SIG-M5 treated with dmso at 0.1 percent for 504 hours (cell line): ENCODE results near the gene RRM2.

ENCODE experiments used
- DNase-seq: peaks from one replicate; lab custom pipeline; 2025; ENCODE audit not compliant: unreplicated experiment; lab: John Stamatoyannopoulos, UW

RRM2 gene

DNA sequence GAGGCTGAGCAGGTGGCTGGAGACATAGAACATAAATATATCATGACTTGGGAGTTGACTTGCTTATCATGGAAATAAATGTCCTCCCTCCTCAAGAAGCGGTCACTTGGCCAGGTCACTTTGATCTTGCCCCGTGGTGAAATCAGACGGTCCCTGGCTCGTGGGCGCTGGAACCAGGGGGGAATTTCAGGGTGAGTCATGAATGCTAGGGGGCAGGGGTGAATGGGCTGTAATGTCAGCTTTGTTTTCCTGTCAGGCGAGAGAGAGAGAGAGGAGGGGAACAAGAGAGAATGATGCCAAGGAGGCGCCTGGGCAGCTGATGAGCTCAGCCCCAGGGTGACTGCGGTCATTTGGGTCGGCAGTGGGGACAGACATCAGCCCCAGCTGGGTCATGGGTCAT is 47.7 kb downstream of the RRM2 start:
- no peak for DNase-seq

DNA sequence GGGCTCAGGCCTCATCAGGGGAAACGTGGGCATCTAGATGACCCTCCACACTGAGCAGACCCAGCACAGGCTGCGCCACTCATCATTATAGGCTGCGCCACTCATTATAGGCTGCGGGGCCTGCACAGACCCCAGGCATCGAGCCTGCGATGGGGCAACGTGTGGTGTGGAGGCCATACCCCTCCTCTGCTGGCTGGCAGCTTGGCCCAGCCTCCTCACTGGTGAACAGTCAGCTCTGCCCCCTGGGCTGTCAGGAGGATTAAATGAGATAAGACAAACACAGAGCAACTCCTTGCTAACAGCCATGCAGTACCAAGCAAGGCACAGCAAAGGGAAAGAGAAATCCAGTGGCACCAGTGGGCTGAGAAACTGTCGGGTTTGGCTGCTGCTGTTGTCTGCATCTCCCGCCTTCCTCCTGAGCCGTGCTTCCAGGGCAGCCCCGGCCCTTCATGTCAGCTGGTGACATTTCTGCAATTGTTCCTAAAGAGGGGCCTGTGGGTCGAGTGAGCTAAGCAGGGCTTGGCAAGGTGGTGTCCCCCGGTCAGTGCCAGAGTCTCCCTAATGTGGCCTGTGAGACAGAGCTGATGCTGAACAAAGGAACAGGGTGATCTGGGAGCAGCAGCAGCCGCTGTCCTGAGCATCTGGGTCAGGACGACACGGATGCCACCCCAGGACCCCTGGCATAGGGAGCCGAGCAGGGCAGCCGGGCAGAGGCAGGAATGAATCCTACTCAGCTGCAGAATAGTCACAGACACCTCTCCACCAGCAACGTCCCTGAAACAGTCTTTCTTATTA is 48.7 kb downstream of the RRM2 start:
- DNase-seq, result no peak

DNA sequence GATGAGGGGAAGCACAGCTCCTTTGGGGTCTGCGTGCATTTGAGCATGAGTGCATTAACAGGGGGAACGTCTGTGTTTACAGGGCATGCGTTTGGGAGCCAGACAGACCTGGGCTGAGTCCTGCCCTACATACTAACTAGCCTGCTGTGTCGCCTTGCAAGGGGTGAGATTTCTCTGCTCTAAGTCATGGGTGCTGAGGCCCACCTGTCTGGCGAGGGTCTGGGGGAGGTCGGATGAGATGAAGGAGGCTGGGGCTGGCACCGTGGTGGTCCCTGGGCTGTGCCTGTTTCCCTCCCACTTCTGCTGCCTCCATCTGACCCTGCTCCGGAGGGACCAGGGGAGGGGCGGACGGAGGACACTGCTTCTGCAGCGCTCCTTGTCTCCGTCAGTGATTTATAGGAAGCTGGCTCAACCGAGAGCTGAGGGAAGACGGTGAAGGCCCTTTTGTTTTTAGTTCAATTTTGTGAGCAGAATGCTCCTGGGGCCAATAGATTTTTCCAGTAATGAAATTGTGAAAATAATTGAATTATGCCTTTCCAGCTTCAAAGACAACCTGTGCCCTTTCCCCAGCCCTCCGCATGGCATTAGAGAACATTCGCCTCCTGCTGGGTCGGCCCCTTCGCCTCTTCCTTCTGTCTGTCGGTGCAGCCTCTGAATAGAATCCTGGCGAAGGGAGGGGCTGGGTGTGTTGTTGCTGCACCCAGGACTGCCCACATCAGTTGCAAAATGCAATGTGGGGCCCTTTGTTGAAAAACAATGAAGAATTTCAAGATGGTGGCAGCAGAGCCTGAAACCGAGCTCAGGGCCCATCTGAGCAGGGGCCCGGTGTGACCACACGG is 49.7 kb downstream of the RRM2 start:
- no peak for DNase-seq

DNA sequence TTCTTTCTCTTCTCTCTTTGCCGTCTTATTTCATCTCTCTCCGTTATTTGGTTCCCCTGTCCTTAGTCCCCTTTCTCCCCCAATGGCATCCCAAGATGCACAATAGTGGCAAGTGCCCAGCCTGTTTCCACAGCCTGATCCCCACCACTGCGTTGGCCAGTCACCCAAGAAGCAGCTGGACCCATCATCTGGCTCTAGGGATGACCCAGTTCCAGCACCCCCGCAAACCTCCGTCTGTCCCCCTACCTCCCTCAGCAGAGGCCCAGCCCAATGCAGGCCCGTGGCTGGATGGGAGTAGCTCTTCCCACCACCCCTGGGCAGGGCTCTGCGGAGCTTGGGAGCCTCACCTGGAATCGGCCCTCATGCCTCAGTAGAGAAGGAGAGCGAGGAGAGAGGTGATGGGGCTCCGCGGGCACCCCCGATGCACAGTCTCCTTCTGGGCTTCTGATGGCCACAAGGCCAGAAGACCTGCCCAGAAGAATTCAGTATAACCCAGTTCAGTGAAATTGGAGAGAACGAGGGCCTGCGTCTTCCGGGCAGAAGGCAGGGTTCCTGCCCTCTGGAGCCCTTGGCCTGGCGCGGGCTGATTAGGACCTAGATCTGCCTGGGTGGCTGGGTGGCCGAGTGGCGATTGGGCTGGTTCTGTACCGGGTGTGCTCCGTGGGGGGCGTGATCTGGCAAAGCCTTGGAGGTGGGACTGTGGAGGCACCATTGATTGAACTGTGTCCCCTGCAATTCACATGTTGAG is 50.9 kb downstream of the RRM2 start:
- DNase-seq, result no peak

DNA sequence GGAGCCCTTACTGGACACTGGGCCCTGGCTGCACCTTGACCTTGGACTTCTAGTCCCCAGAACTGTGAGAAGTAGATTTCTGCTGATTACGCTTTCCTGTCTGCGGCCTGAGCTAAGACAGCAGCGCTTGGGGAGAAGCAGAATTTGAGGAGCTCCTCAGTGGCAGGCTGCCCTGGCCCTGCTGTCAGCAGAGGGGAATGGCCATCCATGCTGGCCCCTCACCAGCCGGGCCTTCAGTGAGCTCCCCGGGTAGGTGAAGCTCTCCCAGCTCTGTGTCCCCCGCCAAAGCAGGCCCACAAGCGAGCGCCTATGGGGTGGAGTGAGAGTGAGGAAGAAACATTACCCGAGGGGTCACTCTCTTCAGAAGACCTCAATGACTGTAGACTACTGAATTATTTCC is 51.6 kb downstream of the RRM2 start:
- DNase-seq, result no peak

DNA sequence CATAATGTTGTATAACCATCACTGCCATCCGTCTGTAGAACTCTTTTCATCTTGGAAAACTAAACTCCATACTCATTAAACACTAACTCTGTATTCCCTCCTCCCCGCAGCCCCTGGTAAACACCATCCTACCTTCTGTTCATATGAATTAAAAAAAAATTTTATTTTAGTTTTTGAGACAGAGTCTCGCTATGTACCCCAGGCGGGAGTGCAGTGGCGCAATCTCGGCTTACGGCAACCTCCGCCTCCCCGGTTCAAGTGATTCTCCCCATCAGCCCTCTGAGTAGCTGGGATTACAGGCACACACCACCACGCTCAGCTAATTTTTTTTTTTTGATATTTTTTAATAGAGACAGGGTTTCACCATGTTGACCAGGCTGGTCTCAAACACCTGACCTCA is 52.9 kb downstream of the RRM2 start:
- no peak for DNase-seq

DNA sequence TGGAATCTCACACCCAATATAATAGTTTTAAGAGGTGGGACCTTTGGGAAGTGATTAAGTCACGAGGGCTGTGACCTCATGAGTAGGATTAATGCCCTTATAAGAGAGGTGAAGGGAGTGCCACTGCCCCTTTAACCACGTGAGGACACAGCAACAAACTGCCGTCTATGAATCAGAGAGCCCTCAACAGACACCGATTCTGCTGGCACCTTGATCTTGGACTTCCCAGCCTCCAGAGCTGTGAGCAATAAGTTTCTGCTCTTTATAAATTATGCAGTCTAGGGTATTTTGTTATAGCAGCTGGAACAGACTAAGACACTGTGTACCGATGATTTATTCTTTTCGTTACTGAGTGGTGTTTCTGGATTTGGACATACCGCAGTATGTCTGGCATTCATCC is 56.2 kb downstream of the RRM2 start:
- DNase-seq, result no peak

DNA sequence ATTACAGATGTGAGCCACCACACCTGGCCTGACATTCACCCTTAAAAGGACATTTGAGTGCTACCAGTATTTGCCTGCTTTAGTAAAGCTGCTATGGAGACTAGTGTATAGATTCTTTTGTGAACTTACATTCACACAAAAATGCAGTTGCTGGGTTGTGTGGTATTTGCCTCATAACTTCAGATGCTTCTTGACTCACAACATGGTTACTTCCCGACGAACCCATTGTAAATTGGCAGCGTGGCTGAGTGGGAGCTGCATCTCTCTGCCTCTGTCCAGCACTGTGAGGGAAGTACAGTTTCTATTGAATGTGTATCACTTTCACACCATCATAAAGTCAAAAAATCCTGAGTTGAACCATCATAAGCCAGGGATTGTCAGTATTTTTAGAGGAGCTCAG is 56.9 kb downstream of the RRM2 start:
- no peak for DNase-seq

DNA sequence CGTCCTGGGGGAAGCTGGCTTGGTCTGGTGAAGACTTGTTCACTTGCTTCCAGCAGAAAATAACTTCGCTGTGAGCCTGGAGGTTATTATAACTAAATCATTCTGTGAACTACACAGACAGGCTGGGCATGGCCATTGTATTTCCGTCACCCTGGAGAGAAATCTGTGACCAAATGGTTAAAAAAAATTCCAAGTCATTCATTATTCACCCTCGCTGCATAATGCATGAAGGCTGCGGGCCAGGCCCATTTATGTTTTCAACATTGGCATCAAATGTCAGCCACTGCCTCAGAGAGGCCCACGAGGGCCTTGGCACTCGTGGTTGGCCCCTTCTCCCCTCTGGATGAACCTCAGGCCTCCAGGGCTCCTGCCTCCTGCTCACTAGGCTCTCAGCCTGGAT is 57.7 kb downstream of the RRM2 start:
- DNase-seq, result no peak
